Pancreas (tissue), 10 donors: Measurements from ENCODE around the gene ZNRF2. TPM values are rescaled to one million over a fixed set of nuclear protein-coding genes. Genes with fewer than 3 reads are reported as not detected.

Experiments used
- ATAC-seq, 4 donors: fragments of 200-7000 bp; cut with Tn5 transposase; one replicate each; pipeline versions ENCODE4 v1.8.0 to v1.9.1; 2020; ENCODE audit warnings: mild to moderate bottlenecking in 4 of 4, moderate library complexity in 4 of 4
- DNase-seq, 6 donors: peaks; one replicate each; pipeline ENCODE4 v3.0.0-alpha.2; 2020
- FAIRE-seq: peaks from 2 replicates; lab custom pipeline; 2012; peaks lifted over from hg19 to GRCh38; lab: Jason Lieb, UNC
- H3K27ac ChIP-seq, 4 donors: fragments of 200-600 bp; sonication (generic); 1 replicate in 3 of 4; 2 replicates in 1 of 4; pipeline versions ENCODE4 v1.5.0 to v1.8.0; 2020
- H3K27me3 ChIP-seq, 4 donors: fragments of 200-600 bp; one replicate each; pipeline ENCODE4 v1.8.0; 2021
- H3K36me3 ChIP-seq, 3 donors: fragments of 200-600 bp; sonication (generic) in 1 of 3; one replicate each; pipeline versions ENCODE4 v1.5.0 to v1.8.0; 2020 to 2021
- H3K4me1 ChIP-seq, 3 donors: fragments of 200-600 bp; one replicate each; pipeline ENCODE4 v1.8.0; 2021
- H3K4me3 ChIP-seq, 4 donors: fragments of 200-600 bp; sonication (generic) in 2 of 4; one replicate each; pipeline versions ENCODE4 v1.5.0 to v1.8.0; 2020 to 2021
- H3K9me3 ChIP-seq, 4 donors: fragments of 200-600 bp; one replicate each; pipeline ENCODE4 v1.8.0; 2021
- WGBS, 2 donors: extraction: QIAGEN DNeasy Blood & Tissue Kit; methylation state at CpG; one replicate each; pipeline ENCODE4 v1.1.7; 2013; 5-methylcytosine and 5-hydroxymethylcytosine counted together
- intact Hi-C, 3 donors: fragments of 100-400 bp; cut with DNase I; formaldehyde crosslinking; loops; one replicate each; pipeline versions ENCODE4 v1.11.1 to v1.14.2; 2022
- polyA plus RNA-seq, 2 donors: library from polyadenylated mRNA; stranded (reverse); fragments of 200-250 nt; gene quantifications; one replicate each; pipeline ENCODE4 v1.2.3, GENCODE V29; 2013
- total RNA-seq, 6 donors: library from RNA; stranded (reverse); fragmentation: NEBNext Ultra II Directional in 4 of 6; extraction: Animal tissue kit (Norgen Biotek cat#: 25700) in 4 of 6; gene quantifications; one replicate each; pipeline versions ENCODE4 v1.2.1 to v1.2.4, GENCODE V29; 2021 to 2023
- TF ChIP-seq, protein P1 (sequence below), 4 donors: fragments of 200-600 bp; sonication (generic) in 3 of 4; IDR thresholded peaks; one replicate each; pipeline versions ENCODE4 v1.5.0 to v1.8.0; 2021; ENCODE audit warnings: antibody characterized with exemption in 4 of 4
- donor health status: healthy with polysubstance abuse.
- donor health status: DM: no; HTN: no; CAD: no; lungs with moderate emphysema.
- donor health status: DM: no; HTN: no; CAD: no.
- donor health status: control.
- donor health status: control.
- donor health status: Bipolar disorder and iron deficiency.
- donor health status: DM: yes; HTN: yes; CAD: no.
- donor health status: DM: no; HTN: no; CAD: no.
- donor health status: DM: no; HTN: no; CAD: no.
- donor health status: DM: yes; HTN: yes; CAD: no.

The ZNRF2 gene
- total and polyA plus RNA-seq, 8 donors: 4.9 to 17.1 (median 11.2) TPM

DNA sequence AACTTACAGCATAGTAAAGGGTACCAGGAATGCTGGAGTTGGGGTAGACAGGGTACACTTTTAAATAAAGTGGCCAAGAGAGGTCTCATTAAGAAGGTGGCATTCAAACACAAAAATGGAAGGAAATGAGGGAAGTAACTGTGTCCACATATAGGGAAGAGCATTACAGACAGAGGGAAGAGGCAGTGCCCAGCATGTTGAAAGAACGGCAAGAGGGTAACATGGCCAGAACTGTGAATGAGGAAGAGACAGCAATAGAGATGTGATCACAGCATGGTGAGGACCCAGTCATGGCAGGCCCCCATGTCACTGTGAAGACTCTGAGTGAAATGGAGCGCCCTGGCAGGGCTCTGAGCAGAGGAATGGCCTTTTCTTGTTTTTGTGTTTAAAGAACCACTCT, 35.1 kb upstream of the ZNRF2 start:
- Histone ChIP-seq H3K4me1 (peaks cover 23 to 41% (median 33%) of the 10 kb centered on the region in 3 donors), H3K36me3 (no peaks in the 10 kb centered on the region), H3K9me3 (no peaks in the 10 kb centered on the region), H3K4me3 (no peak overlapping the region), H3K27me3 (no peaks in the 10 kb centered on the region), H3K27ac (peak overlapping the region in 1 of 4 donors; percentile 24)
- FAIRE-seq (no peak), DNase-seq (no peak), ATAC-seq (no peak)
- TF ChIP-seq, protein P1, sequence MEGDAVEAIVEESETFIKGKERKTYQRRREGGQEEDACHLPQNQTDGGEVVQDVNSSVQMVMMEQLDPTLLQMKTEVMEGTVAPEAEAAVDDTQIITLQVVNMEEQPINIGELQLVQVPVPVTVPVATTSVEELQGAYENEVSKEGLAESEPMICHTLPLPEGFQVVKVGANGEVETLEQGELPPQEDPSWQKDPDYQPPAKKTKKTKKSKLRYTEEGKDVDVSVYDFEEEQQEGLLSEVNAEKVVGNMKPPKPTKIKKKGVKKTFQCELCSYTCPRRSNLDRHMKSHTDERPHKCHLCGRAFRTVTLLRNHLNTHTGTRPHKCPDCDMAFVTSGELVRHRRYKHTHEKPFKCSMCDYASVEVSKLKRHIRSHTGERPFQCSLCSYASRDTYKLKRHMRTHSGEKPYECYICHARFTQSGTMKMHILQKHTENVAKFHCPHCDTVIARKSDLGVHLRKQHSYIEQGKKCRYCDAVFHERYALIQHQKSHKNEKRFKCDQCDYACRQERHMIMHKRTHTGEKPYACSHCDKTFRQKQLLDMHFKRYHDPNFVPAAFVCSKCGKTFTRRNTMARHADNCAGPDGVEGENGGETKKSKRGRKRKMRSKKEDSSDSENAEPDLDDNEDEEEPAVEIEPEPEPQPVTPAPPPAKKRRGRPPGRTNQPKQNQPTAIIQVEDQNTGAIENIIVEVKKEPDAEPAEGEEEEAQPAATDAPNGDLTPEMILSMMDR (IDR thresholded peaks at IDR 0.05): no peak
- WGBS, 2 donors: 89 to 93% methylated on average over 2 of the region's 2 CpGs
- intact Hi-C loops: no loop called here

DNA sequence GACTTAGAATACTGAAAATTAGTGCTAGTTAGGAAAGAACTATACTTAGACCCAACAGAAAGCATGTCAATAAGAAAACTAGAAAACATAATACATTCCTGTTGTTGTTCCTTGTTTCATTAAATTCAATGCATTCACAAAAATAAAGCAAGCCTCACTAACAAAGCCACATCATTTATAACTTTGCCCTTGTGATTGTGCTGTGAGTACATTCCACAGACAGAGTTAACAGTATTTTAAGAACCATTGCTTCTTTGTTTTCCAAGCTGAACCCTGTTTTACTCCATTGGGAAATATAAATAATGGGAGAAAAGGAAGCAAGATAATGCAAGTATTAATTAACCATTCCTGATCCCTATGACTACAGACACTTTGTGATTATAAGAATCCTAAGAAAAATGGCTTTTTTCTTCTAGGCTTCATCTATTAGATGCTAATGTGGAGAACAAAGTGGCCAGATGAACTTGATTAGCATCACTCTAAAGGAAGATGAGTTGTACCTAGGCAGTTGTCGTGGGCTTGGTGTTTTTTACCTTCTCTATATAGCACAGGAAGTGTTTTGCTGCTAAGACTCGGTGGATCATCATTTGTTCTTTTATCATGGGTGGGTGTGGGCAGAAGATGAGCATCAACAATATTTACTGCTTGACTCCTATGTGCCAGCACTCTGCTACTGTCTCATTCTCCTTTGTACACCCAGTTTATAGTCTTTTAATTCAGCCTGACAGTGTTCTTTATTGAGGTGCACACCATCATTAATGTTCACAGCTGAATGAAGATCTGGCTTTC, 34.2 kb upstream of the ZNRF2 start:
- Histone ChIP-seq H3K9me3 (no peaks in the 10 kb centered on the region), H3K36me3 (no peaks in the 10 kb centered on the region), H3K4me1 (peaks cover 30 to 50% (median 39%) of the 10 kb centered on the region in 3 donors), H3K4me3 (no peak overlapping the region), H3K27ac (no peak overlapping the region), H3K27me3 (no peaks in the 10 kb centered on the region)
- ATAC-seq (no peak), FAIRE-seq (no peak), DNase-seq (no peak)
- intact Hi-C loops: no loop called here
- TF ChIP-seq, protein P1 (IDR thresholded peaks at IDR 0.05): no peak
- 64 to 79% methylated on average over 2 of the region's 2 CpGs for WGBS, 2 donors

DNA sequence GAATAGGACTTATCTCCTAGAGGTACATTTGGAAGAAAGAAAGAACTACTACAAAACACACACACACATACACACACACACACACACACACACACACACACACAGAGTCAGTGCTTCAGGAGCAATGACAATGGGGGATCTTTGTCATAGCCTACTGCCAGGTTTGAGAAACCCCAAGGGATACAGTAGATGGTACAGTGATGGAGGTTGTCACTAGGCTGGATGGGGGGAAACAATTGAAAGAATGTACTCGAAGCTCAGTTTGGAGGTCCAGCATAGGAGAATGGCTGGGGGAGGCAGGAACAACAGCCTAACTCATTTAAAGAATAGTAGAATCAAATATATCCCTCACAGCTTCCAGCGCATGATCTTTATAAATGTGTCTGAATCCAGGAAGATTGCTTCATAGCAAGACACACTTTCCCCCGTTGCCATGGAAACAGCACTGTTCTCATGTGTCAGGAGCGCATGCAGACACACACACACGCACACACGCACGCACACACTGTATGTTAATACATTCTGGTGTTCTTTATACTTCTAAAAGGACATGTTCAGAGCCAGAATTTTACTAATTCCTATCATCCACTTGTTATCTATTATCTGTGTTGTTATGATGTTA, 32.6 kb upstream of the ZNRF2 start:
- Histone ChIP-seq H3K9me3 (no peaks in the 10 kb centered on the region), H3K4me3 (no peak overlapping the region), H3K36me3 (no peaks in the 10 kb centered on the region), H3K27ac (peak overlapping the region in 1 of 4 donors; percentile 80), H3K4me1 (peaks cover 44 to 57% (median 53%) of the 10 kb centered on the region in 3 donors), H3K27me3 (no peaks in the 10 kb centered on the region)
- TF ChIP-seq, protein P1 (IDR thresholded peaks at IDR 0.05): no peak
- WGBS, 2 donors: 90 to 91% methylated on average over 7 of the region's 7 CpGs
- FAIRE-seq: no peak
- no peak for ATAC-seq
- intact Hi-C loops: no loop called here
- no peak for DNase-seq

DNA sequence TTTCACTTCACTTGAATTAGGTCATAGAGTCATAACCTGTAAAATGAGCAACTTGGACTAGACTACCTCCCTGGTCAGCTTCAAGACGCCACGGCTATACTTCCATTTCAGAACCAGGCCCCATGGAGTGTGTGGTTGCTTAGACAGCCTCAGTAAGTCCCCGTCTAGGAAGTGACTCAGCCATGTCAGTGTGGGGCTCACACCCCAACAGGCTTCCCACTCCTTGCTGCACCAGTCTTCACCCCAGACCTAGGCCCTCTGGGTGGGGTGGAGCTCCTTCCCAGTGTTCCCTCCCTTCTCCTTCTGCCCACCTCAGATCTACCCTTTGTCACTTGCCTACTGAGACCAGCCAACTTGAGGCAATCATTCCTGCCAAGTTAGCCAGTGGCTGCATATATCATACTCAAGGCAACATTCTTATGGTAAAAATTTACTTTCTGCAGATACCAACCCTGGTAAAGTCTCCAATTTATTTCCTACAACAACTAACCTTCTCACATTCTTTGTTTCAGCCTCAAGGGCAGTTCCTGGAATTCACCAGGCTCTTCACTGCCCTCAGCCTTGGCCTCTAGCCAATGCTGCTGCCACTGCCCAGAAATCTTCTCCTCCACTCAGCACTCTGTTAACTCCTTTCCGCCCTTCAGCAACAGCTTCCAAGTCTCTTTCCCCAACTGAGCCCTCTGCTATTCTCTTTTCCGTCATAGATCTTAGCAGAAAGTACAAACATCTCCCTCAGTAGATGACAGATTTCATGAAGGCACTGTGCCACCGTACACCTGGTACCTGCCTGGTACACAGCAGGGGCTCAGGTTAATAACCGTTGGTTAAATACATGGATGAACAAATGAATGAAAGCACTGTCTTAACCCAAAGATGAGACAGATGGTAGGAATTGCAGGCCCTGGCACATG, 31.3 kb upstream of the ZNRF2 start:
- TF ChIP-seq, protein P1 (IDR thresholded peaks at IDR 0.05): no peak
- Histone ChIP-seq H3K27ac (peak overlapping the region; percentile 37 to 80 (median 68)), H3K4me3 (no peak overlapping the region), H3K4me1 (peaks cover 44 to 54% (median 53%) of the 10 kb centered on the region in 3 donors), H3K9me3 (no peaks in the 10 kb centered on the region), H3K36me3 (no peaks in the 10 kb centered on the region), H3K27me3 (no peaks in the 10 kb centered on the region)
- ATAC-seq: peak; percentile 48 to 80 (median 68)
- DNase-seq: peak; percentile 62 to 72 (median 70)
- 38 to 39% methylated on average over 7 of the region's 7 CpGs for WGBS, 2 donors
- intact Hi-C loops: no loop called here
- no peak for FAIRE-seq
